NAMALWA (cell line): ENCODE measurements around the gene ATAD2B.

Source experiments
- DNase-seq: peaks from one replicate; pipeline ENCODE4 v3.0.0-alpha.2; 2015; ENCODE audit warnings: low spot score

Gene ATAD2B

GRCh38 chr2:23837871-23838270 lies 89.1 kb downstream of the ATAD2B start:
- no peak for DNase-seq

DNA sequence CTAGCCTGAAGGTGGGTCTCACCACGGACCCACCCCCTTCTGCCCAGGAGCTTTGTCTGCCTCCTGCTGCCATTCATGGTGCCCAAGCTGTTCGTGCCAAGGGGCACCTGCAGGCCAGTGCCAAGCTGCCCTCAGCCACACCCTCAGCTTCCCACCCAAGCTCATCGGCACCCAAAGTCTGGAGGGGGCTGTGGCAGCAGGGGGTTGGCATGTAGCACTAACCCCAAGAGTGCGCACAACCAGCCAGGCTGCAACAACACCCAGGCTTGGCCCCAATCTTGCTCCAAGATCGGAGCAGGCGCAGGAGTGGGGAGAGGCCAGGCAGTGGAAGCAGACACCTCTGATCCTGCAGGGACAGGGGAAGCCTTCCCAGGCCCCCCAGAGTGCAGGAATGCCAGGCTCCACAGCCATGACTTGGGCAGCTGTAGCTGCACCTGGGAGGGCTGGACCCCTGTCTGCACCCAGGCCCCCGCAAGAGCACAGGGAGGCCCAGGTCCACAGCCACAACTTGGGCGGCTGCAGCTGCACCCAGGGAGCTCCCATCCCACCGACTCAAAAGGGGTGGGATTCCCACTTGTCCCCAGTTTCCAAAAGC lies 89.9 kb downstream of the ATAD2B start:
- no peak for DNase-seq

- no peak for DNase-seq
Observed at GRCh38 chr2:23836505-23836904, 90.4 kb downstream of the ATAD2B start.

DNA sequence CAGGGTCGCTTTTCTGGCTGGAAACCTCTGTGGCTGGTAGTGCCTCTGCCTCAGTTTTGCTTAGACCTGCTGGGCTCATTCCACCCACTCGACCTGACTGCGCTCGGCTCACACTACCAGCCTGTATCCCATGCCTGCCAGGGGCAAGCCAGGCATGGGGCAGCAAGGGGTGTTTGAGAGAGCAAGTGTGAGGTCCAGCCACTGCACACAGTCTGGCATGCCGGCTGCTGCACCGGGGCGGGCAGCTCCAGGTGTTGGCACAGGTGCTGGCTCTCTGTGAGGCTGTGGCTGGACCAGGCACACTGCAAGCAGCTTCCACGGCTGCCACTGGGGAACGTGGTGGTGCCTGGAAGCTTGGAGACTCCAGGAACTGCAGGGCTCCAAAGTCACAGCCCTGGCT lies 90.9 kb downstream of the ATAD2B start:
- DNase-seq: no peak

GRCh38 chr2:23835423-23835822 lies 91.5 kb downstream of the ATAD2B start:
- no peak for DNase-seq

DNA sequence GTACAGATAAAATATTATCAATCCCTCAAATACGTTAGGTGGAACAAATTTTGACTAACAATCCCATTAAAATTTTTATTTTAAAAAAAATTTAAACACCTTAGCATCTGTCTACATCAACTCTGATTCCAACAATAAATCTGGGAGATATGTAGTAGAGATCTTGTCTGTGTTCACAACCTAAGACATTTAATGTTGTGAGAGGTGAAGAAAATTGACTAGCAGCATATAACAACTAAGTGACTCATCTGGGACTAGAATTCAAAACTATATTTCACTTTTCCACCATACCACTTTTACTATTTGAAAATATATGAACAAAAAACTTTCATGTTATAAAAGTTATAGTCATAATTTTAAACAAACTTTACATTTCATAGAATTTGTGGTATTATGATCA lies 97.9 kb downstream of the ATAD2B start:
- DNase-seq: no peak

- no peak for DNase-seq
Observed at GRCh38 chr2:23828256-23828980, 98.5 kb downstream of the ATAD2B start.

DNA sequence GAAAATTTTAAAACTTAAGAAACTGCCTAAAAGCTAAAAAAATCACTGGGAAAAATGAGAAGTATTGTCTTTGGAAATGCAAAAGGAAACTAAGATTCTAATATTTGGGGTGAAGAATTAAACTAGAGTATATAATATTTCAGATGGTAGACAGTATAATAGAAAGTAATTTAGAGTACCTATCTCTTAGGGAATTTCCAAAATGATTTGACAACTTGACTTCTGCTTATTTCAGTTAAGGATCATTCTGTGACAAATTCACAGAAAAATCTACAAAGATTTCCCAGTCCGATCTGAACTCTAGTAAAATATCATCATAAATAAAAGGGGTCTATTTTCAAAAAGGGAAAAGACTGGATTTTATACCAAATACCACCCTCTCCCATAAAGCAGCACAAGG lies 99.6 kb downstream of the ATAD2B start:
- no peak for DNase-seq

- DNase-seq: no peak
Observed at GRCh38 chr2:23826771-23827170, 100.2 kb downstream of the ATAD2B start.

- no peak for DNase-seq
Observed at GRCh38 chr2:23826040-23826439, 100.9 kb downstream of the ATAD2B start.

GRCh38 chr2:23824777-23825212 lies 102.1 kb downstream of the ATAD2B start:
- DNase-seq: peak; percentile 82

GRCh38 chr2:23823863-23824262 lies 103.1 kb downstream of the ATAD2B start:
- DNase-seq: no peak

GRCh38 chr2:23814963-23815362 lies 112.0 kb downstream of the ATAD2B start:
- no peak for DNase-seq

DNA sequence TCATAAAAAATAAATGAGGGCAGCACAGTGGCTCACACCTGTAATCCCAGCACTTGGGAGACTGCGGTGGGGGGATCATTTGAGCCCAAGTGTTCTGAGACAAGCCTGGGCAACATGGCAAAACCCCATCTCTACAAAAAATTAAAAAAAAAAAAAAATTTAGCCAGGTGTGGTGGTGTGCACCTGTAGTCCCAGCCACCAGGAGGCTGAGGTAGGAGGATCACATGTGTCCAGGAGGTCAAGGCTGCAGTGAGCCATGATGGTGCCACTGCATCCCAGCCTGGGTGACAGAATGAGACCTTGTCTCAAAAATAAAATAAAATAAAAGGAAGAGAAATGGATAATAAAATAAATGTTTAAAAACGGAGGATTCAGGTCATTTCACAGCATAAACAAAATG lies 113.5 kb downstream of the ATAD2B start:
- no peak for DNase-seq

- DNase-seq: no peak
Observed at GRCh38 chr2:23809150-23809549, 117.8 kb downstream of the ATAD2B start.

DNA sequence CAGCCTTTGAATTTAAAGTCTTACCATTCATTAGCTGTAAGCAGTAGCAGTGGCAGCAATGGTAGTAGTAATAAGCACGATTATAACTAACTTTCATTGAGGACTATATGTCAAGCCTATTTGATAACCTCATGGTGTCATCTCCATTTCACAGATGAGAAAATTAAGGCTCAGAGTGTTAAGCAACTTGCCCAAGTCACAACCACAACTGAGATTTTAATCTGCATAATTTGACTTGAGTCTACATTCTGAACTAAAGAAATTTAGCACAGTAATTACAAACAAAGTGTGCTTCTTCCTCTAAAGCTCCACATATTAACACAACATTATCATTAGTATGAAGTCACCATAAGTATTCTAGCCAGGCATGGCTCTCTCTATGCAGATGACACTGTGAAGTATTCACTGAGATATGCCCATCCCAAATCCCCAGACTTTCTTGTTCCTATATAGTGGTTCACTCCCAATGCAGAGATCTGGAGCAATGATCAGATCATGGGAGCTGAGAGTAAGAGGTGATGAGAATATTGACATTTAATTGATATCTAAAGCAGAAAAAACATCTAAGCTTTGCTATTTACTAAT lies 120.2 kb downstream of the ATAD2B start:
- DNase-seq: no peak

DNA sequence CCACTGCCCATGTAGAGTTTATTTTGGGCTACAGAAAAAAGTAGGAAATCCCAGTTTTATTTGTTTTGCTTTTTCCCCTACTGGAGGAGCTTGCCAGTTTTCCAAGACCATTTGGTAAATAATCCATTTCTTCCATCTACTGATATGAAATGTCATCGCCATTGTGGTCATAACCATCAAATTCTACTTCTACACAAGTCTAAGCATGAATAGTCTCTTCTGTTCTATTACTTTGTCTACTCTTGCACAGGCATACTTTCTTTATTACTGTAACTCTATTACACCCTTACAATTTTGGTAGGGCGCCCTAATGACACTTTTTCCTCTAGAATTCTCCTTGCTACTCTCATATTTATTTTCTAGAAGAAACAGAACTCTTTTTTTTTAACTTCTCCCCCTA lies 120.7 kb downstream of the ATAD2B start:
- no peak for DNase-seq

DNA sequence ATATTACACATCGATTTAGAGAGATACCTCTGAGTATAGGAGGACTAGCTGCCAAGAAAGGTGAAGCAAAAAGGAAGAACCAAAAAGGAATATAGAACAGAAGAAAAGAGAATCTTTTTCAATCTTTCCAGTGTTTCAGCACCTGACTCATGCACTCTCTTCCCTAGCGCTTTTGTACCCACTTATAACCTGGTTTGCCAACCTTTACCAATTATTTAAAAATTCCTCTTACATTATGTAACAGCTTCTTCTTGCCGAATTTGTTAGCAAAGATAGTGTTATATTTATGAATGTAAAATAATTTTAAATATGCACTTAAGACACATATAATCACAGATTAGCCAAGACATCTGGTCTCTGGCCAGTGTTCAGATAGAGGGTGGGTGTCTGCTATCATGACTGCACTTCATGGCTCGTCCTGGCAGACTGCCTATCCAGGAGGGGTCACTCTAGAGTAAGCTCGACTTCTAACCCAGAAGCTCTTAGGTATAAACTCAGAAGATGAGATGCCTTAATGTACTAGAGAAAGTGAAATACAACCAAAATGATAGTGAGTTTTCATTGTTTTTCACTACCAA lies 122.9 kb downstream of the ATAD2B start:
- DNase-seq: peak; percentile 52

- DNase-seq: no peak
Observed at GRCh38 chr2:23803264-23803964, 123.5 kb downstream of the ATAD2B start.

GRCh38 chr2:23801396-23801795 lies 125.5 kb downstream of the ATAD2B start:
- DNase-seq: no peak

DNA sequence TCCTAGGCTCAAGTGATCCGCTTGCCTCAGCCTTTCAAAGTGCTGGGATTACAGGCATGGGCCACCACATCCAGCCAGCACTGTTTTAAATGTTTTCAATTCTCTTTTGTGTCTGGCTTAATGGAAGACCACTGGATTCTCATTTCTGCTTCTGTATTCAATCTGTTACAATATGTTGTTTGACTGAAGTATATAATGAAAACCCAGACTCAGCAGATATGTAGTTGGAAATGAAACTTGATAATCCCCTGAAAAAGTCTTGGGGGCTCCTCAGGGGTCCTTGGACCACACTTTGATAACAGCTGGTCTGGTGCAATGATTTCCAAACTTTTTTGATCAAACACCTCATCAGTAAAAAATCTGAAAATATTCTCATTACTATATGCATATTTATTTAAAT lies 132.7 kb downstream of the ATAD2B start:
- DNase-seq: no peak

DNA sequence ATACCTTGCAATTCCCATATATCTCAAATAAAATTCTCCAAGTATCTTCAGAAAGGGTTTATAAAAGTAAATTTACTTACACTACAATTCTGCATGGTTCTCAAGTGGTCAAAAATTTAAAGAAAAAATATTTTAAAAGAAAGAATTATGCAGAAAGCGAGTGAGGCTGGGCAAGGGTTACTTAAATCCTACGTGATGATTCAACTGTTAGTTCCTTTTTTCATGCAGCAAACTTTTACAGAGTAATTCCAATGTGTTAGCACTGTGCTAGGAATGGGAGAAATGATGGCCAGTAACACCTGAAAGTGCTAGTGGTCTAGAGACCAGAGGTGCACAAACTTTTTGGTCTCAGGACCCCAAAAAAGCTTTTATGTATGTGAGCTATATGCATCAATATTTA lies 133.4 kb downstream of the ATAD2B start:
- DNase-seq: no peak

- DNase-seq: no peak
Observed at GRCh38 chr2:23791030-23791429, 135.9 kb downstream of the ATAD2B start.
